Measurements from ENCODE around the gene ROBO2.

Gene ROBO2

DNA sequence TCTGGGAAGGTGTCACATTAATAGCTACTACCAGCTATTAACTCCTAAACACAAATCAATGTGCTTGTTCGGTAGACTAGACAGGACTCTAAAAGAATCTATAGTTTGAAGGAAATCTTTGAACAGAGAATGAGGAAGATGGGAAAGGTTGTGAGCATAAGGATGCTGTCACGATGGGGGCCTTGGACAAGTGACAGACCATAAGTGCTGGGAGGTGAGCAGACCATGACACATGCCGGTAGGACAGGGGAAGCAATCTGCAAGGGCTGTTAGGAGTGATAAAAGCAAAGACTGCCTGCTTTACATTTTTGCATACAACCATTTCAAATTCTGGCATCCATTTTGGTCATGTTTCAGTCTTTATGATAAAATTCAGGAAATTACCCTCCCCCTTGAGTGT lies 645.8 kb downstream of the ROBO2 start:
- no peak overlapping the region for H3K27ac ChIP-seq
- TF ChIP-seq, protein P1, sequence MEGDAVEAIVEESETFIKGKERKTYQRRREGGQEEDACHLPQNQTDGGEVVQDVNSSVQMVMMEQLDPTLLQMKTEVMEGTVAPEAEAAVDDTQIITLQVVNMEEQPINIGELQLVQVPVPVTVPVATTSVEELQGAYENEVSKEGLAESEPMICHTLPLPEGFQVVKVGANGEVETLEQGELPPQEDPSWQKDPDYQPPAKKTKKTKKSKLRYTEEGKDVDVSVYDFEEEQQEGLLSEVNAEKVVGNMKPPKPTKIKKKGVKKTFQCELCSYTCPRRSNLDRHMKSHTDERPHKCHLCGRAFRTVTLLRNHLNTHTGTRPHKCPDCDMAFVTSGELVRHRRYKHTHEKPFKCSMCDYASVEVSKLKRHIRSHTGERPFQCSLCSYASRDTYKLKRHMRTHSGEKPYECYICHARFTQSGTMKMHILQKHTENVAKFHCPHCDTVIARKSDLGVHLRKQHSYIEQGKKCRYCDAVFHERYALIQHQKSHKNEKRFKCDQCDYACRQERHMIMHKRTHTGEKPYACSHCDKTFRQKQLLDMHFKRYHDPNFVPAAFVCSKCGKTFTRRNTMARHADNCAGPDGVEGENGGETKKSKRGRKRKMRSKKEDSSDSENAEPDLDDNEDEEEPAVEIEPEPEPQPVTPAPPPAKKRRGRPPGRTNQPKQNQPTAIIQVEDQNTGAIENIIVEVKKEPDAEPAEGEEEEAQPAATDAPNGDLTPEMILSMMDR (IDR thresholded peaks at IDR 0.05) = no peak
- TF ChIP-seq ZFX (IDR thresholded peaks at IDR 0.05; ENCODE audit: borderline replicate concordance) = no peak

DNA sequence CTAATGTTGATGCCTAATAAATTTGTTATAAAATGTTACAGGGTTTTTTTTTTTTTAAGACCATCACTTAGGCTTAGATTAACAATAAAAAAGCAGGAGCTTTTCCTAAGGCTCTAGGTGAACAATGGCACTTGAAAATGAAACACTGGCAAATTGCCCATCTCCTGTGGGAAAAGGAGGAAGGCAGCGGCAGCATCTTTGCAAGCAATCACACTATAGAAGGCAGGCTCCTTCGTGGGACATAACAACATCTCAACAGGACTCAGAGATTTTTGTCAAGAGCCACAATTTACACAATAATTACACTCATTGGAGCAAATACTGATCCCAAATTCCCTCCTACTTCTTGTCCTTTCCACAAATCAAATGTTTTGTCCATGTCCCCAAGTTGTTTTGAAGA lies 646.7 kb downstream of the ROBO2 start:
- H3K27ac ChIP-seq = no peak overlapping the region
- TF ChIP-seq, protein P1 (IDR thresholded peaks at IDR 0.05) = no peak
- TF ChIP-seq ZFX (IDR thresholded peaks at IDR 0.05; ENCODE audit: borderline replicate concordance) = no peak

DNA sequence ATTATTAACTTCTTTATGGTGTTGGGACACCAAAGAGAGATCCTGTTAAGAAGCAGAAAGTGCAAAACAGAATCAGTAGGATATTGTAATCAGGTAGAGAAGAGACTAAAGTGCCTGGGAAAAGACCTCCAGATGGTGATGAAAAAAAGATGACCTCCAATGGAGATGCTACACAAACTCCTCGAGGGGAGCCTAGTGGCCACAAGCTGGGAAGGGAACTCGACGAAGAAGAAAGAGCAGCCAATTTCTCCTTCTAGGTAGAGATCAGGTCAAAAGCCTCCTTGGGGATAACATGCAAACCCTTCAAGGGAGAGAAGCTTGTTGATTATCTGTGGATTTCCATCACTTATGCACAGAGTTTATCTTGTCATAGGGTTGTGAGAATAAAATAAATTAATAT lies 647.6 kb downstream of the ROBO2 start:
- no peak overlapping the region for H3K27ac ChIP-seq
- TF ChIP-seq ZFX (IDR thresholded peaks at IDR 0.05; ENCODE audit: borderline replicate concordance) = no peak
- TF ChIP-seq, protein P1 (IDR thresholded peaks at IDR 0.05) = no peak

DNA sequence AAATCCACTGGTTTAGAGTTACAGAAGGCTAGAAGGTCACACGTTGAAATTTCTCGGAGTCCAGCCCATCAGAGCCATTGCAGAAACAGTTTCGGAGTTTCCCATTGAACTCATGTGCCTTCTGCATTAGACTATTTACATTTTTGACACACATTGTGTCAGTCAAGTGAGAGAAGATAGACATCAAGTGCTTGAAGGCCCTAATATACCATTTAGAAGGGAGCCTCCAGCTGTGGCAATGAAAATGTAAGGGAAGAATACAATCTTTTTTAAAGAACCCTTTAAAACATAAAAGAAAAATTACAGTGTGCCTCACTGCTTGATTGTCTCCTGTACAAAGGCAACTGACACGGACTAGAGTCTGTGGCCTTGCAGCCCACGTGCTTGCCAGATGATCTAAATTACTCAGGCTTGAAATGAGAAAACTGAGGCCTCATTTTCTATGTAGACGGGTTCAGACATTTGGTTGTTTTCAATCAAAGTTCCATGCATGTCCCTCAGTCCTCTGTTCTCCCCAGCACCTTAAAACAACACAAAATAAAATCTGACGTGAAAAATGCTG lies 650.5 kb downstream of the ROBO2 start:
- H3K27ac ChIP-seq = no peak overlapping the region

DNA sequence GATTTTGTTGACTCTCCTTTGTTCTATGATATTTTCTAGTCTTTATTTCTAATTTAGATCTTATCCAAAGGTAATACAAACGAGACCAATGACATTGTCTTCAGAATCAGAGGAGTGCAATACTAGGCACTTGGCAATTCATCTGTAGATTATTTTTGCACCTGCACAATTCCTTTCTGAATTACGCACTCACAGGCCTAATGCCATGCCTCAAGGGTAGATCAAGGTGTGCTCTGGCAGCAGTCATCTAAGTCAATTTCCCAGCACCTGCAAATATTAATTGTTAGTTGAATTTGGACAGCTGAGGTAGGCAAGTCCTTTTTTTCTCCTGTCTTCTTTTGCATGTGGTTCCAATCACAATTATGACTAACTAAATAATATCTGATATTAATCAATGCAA lies 653.2 kb downstream of the ROBO2 start:
- TF ChIP-seq ZFX (IDR thresholded peaks at IDR 0.05; ENCODE audit: borderline replicate concordance) = no peak
- TF ChIP-seq, protein P1 (IDR thresholded peaks at IDR 0.05) = no peak
- peak overlapping the region; percentile 73 for H3K27ac ChIP-seq

More for the DNA sequence above, 650.5 kb downstream of the ROBO2 start:
- no peak for TF ChIP-seq ZFX (IDR thresholded peaks at IDR 0.05; ENCODE audit: borderline replicate concordance)
- TF ChIP-seq, protein P1 (IDR thresholded peaks at IDR 0.05) = no peak

DNA sequence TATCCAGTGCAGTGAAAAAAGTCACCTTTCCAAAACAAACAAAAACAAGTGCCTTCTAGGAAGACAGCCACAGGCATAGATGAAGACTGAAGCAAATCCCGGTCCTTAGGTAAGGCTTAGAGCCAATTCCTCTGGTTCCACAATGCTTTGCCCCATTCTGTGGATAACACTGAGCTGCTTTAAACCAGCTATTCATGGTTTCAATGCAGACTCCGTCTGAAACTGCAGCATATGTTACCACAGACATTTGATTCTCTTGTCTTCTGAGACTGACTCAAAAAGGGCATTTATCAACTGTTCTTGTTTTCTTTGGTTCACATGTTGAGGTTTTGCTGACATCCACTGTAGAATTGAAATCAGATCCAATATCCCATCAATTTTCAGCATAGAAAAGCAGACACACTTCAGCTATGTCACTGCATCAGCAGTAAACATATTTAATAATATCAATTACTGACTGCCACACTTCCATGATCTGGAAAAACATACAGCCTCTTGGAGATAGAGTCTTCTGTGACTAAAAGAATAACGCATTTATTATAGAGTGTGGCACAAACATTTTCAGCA lies 659.3 kb downstream of the ROBO2 start:
- TF ChIP-seq, protein P1 (IDR thresholded peaks at IDR 0.05) = no peak
- no peak for TF ChIP-seq ZFX (IDR thresholded peaks at IDR 0.05; ENCODE audit: borderline replicate concordance)
- no peak overlapping the region for H3K27ac ChIP-seq

All from 22Rv1 (cell line).